HEK293T (cell line): ENCODE measurements around the gene ZNF362.

Experiments
- ARNT ChIP-seq: fragments of 450-650 bp; IDR thresholded peaks from 2 replicates; pipeline ENCODE4 v1.6.1; 2017; ENCODE audit warnings: mild to moderate bottlenecking
- BHLHE40 ChIP-seq: fragments of 450-650 bp; IDR thresholded peaks from 2 replicates; pipeline ENCODE4 v1.6.1; 2016; ENCODE audit warnings: mild to moderate bottlenecking, moderate library complexity, borderline replicate concordance
- CTBP1 ChIP-seq: fragments of 450-650 bp; IDR thresholded peaks from 2 replicates; pipeline ENCODE4 v1.6.1; 2016; ENCODE audit warnings: borderline replicate concordance
- FOXK2 ChIP-seq: fragments of 450-650 bp; IDR thresholded peaks from 2 replicates; pipeline ENCODE4 v1.6.1; 2016; ENCODE audit warnings: mild to moderate bottlenecking
- FOXM1 ChIP-seq: fragments of 450-650 bp; IDR thresholded peaks from 2 replicates; pipeline ENCODE4 v1.6.1; 2017; ENCODE audit warnings: mild to moderate bottlenecking, borderline replicate concordance
- HDGF ChIP-seq: fragments of 450-650 bp; IDR thresholded peaks from 2 replicates; pipeline ENCODE4 v1.6.1; 2017; ENCODE audit warnings: antibody characterized with exemption, borderline replicate concordance
- LEF1 ChIP-seq: fragments of 450-650 bp; IDR thresholded peaks from 2 replicates; pipeline ENCODE4 v1.6.1; 2017; ENCODE audit warnings: mild to moderate bottlenecking, borderline replicate concordance
- NFRKB ChIP-seq: fragments of 450-650 bp; IDR thresholded peaks from 2 replicates; pipeline ENCODE4 v1.6.1; 2016; ENCODE audit warnings: mild to moderate bottlenecking, moderate library complexity
- SP1 ChIP-seq: fragments of 450-650 bp; IDR thresholded peaks from 2 replicates; pipeline ENCODE4 v1.6.1; 2017
- SUZ12 ChIP-seq: fragments of 450-650 bp; IDR thresholded peaks from 2 replicates; pipeline ENCODE4 v1.6.1; 2016; ENCODE audit warnings: mild to moderate bottlenecking

- no peak for TF ChIP-seq HDGF
- no peak for TF ChIP-seq SUZ12
- TF ChIP-seq FOXK2: no peak
- no peak for TF ChIP-seq ARNT
- TF ChIP-seq BHLHE40: no peak
- TF ChIP-seq FOXM1: no peak
- no peak for TF ChIP-seq SP1
- TF ChIP-seq LEF1: no peak
- TF ChIP-seq CTBP1: no peak
- TF ChIP-seq NFRKB: no peak
These were observed 13.6 kb upstream of the ZNF362 start for GRCh38 chr1:33242652-33243051.
